Astrocyte (in vitro differentiated cells and primary cell): ENCODE results near the gene ITM2A.

ENCODE experiments used
- CTCF ChIP-seq: IDR thresholded peaks from 2 replicates; pipeline ENCODE4 v1.5.1; 2011; ENCODE audit warnings: low read depth, mild to moderate bottlenecking, inconsistent platforms, low read length, moderate library complexity; ENCODE audit not compliant: insufficient read depth
- EZH2 ChIP-seq: IDR thresholded peaks from 2 replicates; pipeline ENCODE4 v1.6.1; 2012; ENCODE audit warnings: mild to moderate bottlenecking, low read length, inconsistent platforms; ENCODE audit not compliant: insufficient read depth

- no peak for TF ChIP-seq CTCF
- no peak for TF ChIP-seq EZH2
Observed at GRCh38 chrX:79336869-79337815, 30.0 kb downstream of the ITM2A start.
